EH (cell line): ENCODE data around the gene TRIM4.
"Not testable (repeated sequence)": the region's sequence is repeated elsewhere in the genome, so short reads cannot be mapped to it uniquely, and the experiment has no call there.

ENCODE experiments used
- DNase-seq: peaks from one replicate; pipeline ENCODE4 v3.0.0-alpha.2; 2015; ENCODE audit warnings: low read depth

Gene TRIM4

GRCh38 chr7:99920149-99920548 is 819 bp upstream of the TRIM4 start:
- no peak for DNase-seq

DNA sequence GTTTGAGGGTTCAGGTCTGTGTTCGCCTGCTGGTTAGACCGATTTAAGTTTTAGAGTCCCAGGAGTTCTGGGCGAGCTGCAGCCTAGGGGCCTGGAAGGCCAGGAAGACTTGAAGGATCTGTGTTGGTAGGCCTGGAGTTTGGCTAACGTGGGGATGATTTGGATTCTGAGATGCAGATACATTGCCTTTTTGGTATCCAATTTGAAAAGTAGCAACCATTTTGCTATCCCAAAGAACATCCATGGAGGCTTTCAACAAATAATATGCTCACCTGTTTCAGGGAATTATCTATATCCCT is 433 bp upstream of the TRIM4 start:
- DNase-seq: no peak

- no peak for DNase-seq
Measured at GRCh38 chr7:99910976-99911375, 8.4 kb downstream of the TRIM4 start.

DNA sequence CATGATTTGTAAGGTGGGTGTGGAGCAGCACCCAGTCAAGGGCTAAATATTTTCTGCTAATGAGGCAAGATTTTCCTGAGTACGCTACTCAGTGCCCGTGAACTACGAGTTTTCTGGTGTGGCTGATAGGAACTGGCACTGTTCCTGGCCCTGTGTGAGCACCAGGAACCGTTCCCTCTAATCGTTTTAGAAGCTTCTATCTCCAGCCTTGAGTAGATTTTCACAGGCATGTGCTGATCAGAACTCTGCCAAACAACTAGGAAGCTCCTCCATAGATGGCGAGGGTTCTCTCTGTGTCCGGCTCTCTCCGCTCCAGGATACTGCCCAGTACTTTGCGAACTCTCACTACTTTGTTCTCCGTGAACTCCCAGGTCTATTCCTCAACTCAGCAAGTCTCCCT is 17.7 kb downstream of the TRIM4 start:
- no peak for DNase-seq

- no peak for DNase-seq
Measured at GRCh38 chr7:99899830-99900519, 19.4 kb downstream of the TRIM4 start.

GRCh38 chr7:99898836-99899235 is 20.5 kb downstream of the TRIM4 start:
- no peak for DNase-seq

GRCh38 chr7:99898023-99898357 is 21.3 kb downstream of the TRIM4 start:
- no peak for DNase-seq

DNA sequence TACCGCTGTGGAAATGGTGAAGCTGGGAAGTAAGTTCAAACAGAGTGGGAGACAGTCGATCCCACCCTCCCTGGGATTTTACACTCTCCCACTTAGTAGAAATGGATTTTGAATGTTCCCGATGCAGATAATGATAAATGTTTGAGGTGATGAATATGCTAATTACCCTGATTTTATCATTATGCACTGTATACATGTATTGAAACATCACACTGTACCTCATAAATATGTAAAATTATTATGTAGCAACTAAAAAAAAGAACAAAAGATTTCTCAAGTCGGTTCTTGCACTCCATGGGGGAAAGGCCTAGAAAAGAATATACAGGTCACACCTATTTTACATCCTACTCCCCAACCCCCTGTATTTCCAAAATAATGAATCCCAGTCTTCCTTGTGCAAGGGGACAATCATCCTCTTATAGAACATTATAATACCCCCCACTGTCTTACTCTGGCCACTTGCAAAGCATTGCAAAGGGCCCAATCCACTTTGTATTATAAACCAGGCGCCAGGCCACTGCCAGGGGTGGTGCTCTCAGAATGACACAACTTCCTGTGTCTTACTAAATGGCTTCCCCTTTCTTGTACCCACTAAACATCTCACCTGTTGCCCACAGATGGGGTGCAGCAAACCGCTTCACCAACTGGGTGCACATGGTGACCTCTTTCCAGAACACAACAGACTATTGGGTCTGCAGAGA is 21.9 kb downstream of the TRIM4 start:
- DNase-seq: no peak

DNA sequence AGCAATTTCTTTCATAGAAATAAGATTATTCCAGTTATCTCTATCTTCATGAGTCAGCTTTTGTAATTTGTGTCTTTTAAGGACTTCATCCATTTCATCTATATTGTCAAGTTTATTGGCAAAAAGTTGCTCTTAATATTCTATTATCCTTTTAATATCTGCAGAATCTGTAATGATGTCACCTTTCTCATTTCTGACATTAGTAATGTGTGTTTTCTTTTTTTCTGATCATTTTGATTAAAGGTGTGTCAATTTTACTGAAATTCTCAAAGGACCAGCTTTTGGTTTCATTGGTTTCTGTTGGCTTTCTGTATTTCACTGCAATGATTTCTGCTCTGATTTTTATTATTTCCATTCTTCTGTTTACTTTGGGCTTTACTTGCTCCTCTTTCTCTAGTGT is 24.6 kb downstream of the TRIM4 start:
- no peak for DNase-seq

- DNase-seq: no peak
Measured at GRCh38 chr7:99893280-99893679, 26.1 kb downstream of the TRIM4 start.

- DNase-seq: not testable (repeated sequence)
Measured at GRCh38 chr7:99890348-99890747, 29.0 kb downstream of the TRIM4 start.

DNA sequence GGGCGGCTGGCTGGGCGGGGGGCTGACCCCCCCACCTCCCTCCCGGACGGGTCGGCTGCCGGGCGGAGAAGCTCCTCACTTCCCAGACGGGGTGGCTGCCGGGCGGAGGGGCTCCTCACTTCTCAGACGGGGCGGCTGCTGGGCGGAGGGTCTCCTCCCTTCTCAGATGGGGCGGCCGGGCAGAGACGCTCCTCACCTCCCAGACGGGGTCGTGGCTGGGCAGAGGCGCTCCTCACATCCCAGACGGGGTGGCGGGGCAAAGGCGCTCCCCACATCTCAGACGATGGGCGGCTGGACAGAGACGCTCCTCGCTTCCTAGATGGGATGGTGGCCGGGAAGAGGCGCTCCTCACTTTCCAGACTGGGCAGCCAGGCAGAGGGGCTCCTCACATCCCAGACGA is 31.0 kb downstream of the TRIM4 start:
- DNase-seq: not testable (repeated sequence)

DNA sequence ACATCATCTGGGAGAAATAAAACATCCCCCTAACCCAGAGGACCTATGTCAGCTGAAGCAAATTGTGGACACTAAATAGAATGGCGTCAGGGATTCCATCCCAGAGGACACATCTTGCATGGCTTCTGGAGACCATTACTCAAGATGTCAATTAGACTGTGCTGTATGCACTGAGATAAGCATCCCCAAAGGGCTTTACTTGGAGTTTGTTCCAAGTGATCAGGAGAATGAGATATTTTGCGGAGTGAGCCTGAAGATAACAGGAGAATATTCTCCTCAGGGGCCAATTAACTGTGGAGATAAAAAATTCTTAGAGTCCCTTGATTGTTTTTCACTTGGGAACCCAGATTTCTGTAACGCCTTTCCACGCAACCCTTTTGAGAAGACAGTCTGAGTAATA is 38.0 kb downstream of the TRIM4 start:
- DNase-seq: no peak

- DNase-seq: no peak
Measured at GRCh38 chr7:99876933-99877332, 42.4 kb downstream of the TRIM4 start, which contains the start of gene OR2AE1. Gene OR2AE1 (minus strand): TSS chr7:99877033. CDS start chr7:99877033, 0 bp downstream.

GRCh38 chr7:99876491-99876890 is 42.8 kb downstream of the TRIM4 start:
- no peak for DNase-seq

- no peak for DNase-seq
Measured at GRCh38 chr7:99868246-99868645, 51.1 kb downstream of the TRIM4 start.

DNA sequence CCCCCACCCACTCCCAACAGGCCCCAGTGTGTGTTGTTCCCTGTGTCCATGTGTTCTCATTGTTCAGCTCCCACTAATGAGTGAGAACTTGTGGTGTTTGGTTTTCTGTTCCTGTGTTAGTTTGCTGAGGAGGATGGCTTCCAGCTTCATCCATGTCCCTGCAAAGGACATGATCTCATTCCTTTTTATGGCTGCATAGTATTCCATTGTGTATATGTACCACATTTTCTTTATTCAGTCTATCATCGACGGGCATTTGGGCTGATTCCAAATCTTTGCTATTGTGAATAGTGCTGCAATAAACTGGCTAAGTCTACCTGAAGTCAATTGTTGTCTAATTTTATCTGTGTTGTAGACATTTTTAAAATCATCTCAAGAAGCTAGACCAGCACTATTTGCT is 51.9 kb downstream of the TRIM4 start:
- not testable (repeated sequence) for DNase-seq

DNA sequence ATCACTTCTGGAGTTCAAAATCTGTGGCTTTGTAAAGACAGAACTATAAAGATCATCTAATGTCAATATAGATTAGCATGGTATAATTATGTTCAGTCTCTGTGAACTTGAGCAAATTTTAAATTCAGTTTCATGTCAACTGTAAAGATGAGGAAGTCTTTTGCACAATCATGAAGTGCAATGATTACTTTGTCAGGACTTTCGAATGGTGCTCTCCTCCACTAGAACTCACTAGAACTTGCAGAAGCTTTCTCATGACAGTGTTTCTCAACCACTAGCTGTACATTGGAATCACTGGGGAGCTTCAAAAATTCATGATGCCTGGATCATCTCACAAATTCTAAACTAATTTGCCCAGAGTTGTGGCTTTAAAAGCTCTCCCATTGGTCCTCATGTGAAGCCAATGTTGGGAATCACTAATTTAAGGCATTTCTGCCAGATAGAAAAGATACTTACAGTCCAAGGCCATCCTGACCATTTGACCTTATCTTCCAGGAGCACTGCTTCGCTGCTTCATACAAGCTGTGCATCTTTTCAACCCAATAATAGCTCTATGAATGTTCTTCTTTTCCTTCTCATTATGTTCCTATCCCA is 55.4 kb downstream of the TRIM4 start:
- DNase-seq: no peak

DNA sequence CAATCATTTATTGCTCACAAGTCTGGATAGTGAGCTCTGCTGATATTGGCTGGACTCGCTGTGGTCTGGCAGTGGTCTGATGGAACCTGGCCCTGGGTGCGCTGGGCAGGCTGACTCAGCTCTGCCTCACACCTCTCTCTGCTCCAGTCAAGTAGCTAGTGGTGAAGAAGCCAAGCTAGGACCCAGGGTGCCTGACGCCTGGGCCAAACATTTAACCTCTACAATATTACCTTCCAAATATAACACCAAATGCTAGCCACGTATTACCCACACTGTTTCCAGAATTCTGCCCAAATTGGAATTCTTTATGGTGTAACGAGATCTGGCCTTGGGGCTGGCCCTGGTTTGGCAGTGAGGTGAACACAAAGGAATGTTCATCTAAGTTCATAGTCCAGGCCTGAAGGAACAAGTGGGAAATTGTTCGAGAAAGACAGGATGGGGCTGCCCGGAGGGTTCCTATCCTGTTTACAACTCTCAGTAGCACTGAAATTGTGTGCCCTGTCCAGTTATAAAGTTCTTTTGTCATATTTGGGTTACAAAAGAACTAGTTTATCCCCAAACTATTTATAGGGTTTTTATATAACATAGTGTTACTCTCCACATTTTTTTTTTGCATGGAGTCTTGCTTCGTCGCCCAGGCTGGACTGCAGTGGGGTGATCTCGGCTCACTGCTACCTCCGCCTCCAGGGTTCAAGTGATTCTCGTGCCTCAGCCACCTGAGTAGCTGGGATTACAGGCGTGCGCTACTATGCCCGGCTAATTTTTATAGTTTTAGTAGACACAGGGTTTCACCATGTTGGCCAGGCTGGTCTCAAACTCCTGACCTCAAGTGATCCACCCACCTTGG is 58.8 kb downstream of the TRIM4 start:
- DNase-seq: peak; percentile 57

- no peak for DNase-seq
Measured at GRCh38 chr7:99855236-99855635, 64.1 kb downstream of the TRIM4 start.

DNA sequence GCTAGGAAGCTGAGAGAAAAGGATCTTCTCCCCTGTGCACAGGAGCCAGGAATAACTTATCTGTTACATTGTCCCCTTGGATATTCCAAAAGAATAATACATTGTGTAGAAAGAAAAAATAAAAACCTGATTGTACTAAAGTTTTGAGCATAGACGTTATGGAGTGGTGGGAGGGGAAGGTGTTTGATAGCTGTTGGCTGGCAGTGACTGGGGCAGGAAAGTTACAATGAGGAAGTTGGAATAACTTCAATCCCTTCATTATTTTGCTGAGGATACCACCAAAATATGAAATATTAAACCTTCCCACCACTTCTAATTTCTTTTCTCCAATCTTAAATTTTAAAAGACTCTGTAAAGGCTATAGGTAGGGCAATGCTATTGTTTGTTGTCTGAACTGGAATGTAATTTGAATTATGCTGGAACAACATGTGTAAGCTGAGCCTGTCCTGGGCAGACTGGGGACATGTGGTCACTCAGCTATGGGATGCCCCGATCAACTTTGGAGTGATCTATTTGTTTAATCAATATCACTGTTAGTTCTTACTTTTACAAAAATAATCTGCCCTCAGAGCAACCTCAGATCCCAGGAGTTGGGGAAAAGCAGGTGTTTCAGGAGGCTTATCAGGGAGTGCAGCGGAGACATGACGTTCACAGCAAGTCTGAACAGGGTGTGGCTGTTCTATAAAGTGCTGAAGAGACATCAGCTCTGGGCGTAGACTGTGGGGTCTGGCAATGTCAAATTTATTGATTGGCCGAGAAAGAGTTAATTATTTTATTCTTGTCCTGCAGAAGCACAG is 70.7 kb downstream of the TRIM4 start:
- no peak for DNase-seq

DNA sequence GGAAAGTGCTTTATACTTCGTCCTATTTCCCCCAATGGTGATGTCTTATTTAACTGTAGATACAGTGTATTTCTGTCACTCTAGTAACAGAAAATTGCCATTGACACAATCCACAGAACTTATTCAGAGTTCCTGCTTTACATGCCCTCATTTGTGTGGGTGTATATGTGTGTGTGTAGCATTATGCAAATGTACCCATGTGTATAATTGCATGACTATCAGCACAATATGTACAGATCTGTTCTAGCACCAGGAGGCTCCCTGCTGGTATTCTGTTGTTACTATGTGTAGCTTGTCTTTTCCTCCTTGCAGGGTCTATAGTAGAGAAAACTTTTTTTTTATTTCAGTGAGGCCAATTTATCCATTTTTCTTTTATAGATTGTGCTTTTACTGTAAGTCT is 75.0 kb downstream of the TRIM4 start:
- no peak for DNase-seq
